Measurements from ENCODE around the gene TPM1.
"Not testable (repeated sequence)": the region's sequence is repeated elsewhere in the genome, so short reads cannot be mapped to it uniquely, and the experiment has no call there.

The TPM1 gene

DNA sequence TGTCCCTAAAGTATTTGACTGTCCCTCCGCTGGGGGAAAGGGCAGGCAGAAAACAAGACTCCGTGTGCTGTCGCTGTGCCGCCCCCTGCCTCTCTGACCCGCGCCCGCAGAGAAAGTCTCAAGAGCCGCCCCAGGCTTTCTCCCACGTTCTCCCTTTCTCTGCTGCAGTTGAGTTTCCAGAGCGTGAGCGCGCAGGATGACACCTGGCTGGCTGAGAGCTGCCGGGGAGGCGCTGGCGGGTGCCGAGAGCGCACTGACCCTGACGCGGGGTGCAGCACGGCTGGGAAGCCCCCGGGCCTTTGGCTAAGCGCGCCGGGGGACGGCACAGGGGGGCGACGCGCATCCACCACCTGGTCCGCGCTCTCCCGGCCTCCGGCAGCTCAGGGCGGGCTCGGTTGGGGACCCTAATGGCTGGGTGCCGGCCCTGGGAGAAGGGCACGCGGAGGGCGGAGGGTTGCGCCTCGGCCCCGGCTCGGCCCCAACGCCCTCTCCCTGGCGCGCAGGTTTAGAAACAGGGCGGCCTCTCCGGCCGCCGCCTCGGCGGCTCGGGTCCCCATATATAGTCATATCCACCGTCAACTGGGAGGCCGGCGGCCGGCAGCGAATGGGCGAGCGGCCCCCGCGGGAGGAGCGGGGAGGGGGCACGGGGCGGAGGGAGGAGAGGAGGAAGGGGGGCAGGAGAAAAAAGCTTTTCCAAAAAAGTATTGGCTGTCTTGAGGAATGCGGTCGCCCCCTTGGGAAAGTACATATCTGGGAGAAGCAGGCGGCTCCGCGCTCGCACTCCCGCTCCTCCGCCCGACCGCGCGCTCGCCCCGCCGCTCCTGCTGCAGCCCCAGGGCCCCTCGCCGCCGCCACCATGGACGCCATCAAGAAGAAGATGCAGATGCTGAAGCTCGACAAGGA is at the start of gene TPM1:
Gene TPM1, plus strand, starts transcription at position 774 of the 903 bp plus-strand sequence. Its CDS starts 83 bp downstream, at position 857.
- DNase-seq: no peak

- no peak for DNase-seq
Observed at GRCh38 chr15:62993066-62993465, 49.5 kb upstream of the TPM1 start.

- not testable (repeated sequence) for DNase-seq
Observed at GRCh38 chr15:62993632-62994031, 48.9 kb upstream of the TPM1 start.

GRCh38 chr15:62994439-62994838 is 48.1 kb upstream of the TPM1 start:
- DNase-seq: no peak

- DNase-seq: no peak
Observed at GRCh38 chr15:62994975-62995681, 47.4 kb upstream of the TPM1 start.

DNA sequence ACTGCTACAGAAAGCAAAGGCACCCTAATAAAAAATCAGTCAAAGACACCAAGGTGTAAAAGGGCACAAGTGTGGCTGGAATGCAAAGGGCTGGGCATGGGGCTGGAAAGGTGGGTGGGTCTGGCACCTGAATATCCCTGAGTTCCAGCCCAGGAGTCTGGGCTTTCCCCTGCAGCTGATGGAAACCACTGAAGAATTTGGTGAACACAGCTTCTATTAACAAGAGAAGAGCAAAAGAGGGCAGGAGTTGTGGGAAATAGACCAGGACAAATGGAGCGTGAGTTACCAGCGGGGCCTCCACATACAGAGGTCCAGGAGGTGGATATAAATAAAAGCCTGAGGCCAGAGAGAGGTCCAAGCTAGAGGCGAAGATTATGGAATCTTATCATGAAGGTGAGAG is 45.1 kb upstream of the TPM1 start:
- DNase-seq: no peak

DNA sequence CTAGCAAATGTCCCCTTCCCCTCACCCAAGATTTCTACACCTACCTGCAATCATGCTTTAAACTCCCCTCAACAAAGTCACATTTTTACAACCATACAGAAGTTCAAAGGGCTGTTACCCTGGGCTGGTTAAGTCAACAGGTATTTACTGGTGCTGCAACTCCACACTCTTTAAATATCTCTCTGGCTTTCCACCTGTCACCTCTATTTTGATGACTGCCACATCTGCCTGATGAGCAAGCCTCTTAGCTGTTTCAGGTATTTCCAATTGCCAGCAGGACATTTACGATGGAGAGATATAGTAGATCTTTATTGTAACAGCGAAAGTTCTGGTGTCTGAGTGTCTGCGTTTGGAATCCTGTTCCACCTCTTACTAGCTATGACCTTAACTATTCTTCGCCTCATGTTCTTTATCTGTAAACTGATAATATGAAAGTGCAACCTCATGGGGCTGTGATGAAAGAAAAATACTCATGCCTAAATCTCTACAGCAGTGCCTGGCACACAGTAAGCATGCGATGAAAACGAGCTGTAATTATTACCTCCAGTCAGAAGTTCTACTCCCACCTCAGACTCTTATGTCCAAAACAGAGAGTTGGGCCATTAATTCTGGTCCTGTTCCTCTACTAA is 44.2 kb upstream of the TPM1 start:
- DNase-seq: no peak

- no peak for DNase-seq
Observed at GRCh38 chr15:62999178-62999577, 43.4 kb upstream of the TPM1 start.

DNA sequence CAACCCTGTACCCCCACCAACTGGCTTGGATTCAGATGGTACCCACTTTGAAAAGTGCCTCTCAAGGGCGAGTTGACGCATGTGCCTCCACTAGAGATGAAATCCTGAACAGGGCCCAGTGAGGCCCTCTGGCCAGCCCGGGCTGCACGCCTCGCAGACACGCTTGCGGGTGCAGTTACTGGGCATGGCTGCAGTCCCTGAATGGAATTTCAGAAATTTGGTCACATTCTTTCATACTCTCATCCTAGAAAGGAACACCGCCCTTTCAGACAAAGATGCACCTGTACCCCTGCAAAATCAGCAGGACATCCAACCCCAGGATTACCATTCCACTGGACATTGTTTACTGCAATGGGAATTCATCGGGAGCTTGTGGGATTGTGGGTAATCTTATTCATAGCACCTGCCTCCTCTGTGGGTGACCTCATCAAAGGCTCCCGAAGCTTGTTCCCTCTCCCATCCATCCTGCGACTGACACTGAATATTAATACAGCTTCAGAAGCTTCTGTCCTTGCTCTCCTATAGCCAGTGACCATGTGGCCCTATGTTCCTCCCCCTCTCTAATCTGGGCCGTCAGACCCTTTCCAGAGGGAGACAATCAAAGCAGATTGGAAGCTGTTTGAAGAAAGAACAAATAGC is 42.5 kb upstream of the TPM1 start:
- DNase-seq: no peak

DNA sequence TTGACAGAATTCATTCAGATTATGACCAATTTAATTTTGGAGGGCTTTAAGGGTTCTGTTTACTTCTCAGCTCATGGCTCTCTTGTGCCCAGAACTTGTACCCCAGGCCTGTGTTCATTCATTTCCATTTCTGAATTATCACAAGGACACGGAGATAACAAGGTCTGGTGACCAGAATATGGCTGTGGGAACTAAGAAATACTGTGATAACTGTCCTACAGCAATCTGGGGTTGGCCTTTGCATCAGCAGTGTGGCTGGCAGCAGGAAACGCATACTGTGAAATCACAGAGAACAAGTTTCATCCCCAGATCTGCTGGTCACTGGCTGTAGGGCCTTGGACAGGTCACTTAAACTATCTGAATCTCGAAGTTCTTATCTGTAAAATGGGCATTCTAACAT is 41.8 kb upstream of the TPM1 start:
- no peak for DNase-seq

DNA sequence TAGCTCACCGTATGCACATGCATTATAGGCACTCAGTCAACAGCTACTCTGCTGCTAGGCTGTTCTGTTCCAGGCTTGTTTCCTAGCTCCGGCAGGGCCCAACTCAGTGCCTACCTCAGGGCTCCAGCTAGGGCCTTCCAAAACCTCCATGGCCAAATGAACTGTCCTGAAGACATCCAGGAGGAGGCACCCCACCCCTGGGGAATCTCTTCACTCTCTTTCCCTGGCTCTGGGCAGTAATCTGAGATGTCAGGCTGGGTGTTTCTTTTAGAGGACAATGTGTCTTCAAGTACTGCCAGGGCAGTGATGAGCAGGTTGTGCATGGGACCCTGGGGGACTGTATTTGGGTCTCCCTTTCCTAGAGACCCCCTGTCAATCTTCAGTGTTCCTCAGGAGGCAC is 38.3 kb upstream of the TPM1 start:
- no peak for DNase-seq

DNA sequence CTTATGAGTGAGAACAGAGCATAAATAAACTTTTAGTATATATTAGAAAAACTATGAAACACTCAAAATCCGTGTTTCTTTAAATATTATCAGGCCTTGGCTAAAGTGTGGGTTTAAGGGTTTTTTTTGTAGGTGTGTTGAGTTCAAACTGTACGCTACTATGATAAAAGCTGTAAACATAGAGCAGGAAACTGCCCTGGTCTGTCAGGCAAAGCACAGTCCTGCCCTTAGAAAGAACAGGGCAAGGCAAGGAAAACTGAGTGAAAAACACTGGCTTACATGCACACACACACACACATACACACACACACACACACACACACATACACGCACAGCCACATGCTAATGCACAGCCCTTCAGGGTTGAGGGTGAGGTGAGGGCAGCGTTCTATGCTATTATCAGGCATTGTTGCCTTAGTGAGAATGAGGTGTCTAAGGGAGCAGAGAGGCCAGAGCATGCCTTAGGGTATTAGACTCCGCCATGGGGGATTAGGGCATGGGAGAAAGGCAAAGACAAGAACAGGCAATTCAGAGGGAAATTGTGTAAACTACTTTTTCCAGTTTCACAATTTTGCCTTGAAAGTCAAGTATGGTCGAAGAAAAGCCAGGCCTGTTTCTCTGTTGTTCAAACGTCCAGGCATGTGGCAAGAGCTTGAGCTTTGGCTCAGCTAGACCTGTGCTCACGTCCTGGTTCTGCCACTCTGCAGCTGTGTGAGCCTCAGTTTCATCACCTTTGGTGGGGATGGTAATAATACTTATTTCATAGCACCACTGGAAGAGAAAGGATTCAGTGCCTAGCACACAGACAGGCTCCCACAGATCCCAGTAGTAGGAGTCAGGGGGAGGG is 36.3 kb upstream of the TPM1 start:
- DNase-seq: no peak

DNA sequence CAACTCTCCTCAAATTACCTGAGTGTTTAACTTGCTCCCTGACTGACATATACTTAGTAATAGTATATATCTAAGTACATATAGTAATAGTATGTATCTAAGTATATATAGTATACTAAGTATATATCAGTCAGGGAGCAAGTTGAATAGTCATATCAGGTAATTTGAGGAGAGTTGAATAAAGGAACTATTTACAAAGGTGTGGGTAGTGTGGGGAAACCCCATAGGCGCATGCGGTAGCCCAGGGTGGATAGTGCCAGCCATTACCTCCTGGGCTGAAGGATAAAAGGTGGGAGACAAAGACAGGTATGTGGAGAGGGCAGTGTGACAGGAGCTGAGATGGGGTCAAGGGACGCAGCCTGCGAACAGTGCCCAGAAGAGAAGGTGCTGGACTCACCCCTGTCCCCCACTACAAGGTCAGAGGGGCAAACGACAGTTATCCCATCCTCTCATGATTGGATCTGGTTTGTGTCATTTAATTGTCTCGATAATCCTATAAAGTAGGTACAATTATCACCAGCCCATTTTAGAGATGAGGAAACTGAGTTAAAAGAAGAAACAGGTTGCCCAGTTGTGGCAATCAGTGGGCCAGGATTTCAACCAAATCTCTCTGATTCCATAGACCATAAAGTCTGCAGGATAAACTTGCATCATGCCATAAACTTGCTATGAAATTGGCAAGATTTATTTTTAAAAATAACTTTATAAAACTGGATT is 34.1 kb upstream of the TPM1 start:
- no peak for DNase-seq

DNA sequence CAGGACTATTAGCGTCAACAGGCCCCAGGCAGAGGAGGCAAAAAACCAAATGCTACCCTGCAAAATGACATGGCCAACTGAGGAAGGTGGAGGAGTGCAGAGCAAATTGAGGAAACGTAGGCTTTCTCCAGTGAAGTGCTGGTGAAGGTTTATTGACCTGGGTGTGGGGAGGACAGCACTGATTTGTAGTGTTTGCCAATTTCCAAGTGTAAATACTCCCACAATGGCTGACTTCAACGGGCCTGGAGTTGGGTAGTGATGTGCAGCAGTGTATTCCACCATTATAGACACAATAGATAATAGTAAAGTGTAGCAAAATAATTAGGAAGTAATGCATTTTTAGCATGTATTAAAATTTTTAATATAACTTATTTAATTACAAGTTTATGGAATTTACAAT is 32.2 kb upstream of the TPM1 start:
- no peak for DNase-seq

GRCh38 chr15:63010920-63011693 is 31.4 kb upstream of the TPM1 start:
- DNase-seq: no peak

GRCh38 chr15:63012444-63012843 is 30.1 kb upstream of the TPM1 start:
- no peak for DNase-seq

GRCh38 chr15:63013052-63013808 is 29.3 kb upstream of the TPM1 start:
- no peak for DNase-seq

DNA sequence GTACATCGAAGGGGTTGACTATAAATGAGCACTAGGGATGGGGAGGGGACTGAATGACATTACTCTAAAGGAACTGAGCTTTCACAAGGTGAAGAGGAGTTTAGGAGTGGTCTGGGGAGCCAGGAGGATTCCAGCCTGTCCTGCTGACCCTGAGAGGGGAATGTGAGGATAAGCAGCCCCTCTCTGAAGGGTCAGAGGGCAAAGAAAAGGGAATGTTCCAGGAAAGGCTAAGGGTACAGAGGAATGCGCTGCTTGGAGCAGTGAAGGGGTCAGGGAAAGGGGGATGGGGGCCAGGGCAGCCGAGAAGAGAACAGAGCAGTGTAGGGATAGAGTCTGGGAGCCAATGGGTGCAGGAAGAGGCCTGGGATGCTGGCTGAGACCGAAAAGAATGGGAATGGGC is 28.0 kb upstream of the TPM1 start:
- DNase-seq: no peak

DNA sequence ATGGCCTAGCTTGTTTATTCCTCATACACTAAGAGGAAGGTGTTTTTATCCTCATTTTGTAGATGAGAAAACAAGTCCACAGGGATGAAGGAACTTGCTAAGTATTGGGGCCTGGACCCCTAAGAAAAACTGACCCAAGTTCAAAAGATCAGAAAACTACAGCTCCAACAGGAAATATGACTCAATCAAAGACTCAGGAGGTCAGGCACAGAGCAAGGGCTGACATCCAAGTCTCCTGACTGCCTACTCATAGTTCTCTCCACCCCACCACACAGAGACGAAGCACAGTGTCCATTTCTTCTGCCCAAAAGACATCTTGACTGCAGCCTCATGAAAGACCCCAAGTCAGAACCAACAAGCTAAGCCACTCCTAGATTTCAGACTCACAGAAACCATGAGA is 26.9 kb upstream of the TPM1 start:
- DNase-seq: no peak

DNA sequence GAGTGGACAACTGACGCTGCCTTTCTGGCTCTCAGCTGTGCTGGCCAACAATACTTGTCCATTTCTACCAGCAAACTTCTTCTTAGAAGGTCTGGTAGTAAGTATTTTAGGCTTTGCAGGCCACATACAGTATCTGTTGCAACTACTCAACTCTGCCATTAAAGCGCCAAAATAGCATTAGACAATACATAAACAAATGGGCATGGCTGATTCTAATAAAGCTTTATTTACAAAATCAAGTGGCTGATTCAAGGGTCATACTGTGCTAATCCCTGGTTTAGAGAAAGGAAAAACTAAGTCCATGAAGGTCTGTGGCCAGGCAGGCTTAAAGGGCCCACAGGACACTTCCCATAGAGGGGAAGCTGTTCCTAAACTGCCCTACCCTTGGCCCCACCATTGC is 26.3 kb upstream of the TPM1 start:
- DNase-seq: no peak
